ENCODE data around the gene MAPRE2.

MAPRE2 gene

GRCh38 chr18:35136248-35136647, 95.0 kb downstream of the MAPRE2 start:
- in situ Hi-C loops (cut with MboI; ENCODE audit: low sequenced_read_pairs, unreplicated experiment), result no loop called here
- TF ChIP-seq, protein P1, sequence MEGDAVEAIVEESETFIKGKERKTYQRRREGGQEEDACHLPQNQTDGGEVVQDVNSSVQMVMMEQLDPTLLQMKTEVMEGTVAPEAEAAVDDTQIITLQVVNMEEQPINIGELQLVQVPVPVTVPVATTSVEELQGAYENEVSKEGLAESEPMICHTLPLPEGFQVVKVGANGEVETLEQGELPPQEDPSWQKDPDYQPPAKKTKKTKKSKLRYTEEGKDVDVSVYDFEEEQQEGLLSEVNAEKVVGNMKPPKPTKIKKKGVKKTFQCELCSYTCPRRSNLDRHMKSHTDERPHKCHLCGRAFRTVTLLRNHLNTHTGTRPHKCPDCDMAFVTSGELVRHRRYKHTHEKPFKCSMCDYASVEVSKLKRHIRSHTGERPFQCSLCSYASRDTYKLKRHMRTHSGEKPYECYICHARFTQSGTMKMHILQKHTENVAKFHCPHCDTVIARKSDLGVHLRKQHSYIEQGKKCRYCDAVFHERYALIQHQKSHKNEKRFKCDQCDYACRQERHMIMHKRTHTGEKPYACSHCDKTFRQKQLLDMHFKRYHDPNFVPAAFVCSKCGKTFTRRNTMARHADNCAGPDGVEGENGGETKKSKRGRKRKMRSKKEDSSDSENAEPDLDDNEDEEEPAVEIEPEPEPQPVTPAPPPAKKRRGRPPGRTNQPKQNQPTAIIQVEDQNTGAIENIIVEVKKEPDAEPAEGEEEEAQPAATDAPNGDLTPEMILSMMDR (IDR thresholded peaks at IDR 0.05; ENCODE audit: borderline replicate concordance, control extremely low read depth, extremely low read depth, insufficient read depth, missing control alignments), result no peak
- no peak for DNase-seq (ENCODE audit: low spot score)

DNA sequence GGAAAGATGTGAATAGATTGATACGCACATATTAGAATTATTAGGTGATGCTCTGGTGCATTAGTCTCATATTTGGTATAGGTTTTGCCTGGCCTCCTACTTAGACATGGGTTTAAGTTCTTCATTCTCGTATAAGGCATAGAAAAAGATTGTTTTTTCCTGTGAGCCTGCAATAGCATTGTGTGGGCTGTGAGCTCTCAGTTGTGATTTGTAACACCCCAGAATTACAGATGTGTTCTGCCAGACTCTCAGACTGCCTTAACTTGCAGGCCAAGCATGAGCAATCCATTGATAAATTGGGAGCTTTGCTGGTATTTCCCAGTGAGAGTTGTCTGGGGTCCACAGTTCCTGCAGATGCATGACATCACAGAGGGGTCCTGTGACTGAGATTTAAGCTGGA, 95.7 kb downstream of the MAPRE2 start:
- DNase-seq (ENCODE audit: low spot score), result no peak
- in situ Hi-C loops (cut with MboI; ENCODE audit: low sequenced_read_pairs, unreplicated experiment), result no loop called here

GRCh38 chr18:35137632-35138031, 96.4 kb downstream of the MAPRE2 start:
- DNase-seq (ENCODE audit: low spot score), result no peak
- TF ChIP-seq, protein P1 (IDR thresholded peaks at IDR 0.05; ENCODE audit: borderline replicate concordance, control extremely low read depth, extremely low read depth, insufficient read depth, missing control alignments), result no peak
- in situ Hi-C loops (cut with MboI; ENCODE audit: low sequenced_read_pairs, unreplicated experiment), result no loop called here

More for the DNA sequence above, 95.7 kb downstream of the MAPRE2 start:
- TF ChIP-seq, protein P1 (IDR thresholded peaks at IDR 0.05; ENCODE audit: borderline replicate concordance, control extremely low read depth, extremely low read depth, insufficient read depth, missing control alignments), result no peak

DNA sequence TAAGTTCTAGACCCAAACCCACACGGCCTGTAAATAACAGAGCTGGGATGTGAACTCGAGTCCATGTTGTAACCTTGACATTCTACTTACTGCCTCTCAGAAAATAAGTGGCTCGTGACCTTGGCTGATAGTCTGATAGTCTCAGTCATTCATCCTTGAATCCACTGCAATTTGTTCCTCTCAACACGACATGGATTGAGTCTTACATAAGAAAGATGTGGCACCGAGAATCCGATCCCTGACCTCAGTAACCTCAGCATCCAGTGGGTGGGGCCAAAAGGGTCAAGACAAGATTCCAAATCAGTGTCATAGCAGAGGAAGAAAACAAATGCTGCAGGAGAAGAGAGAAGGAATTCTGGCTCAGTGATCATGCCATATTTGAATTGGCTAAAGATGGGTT, 97.6 kb downstream of the MAPRE2 start:
- TF ChIP-seq, protein P1 (IDR thresholded peaks at IDR 0.05; ENCODE audit: borderline replicate concordance, control extremely low read depth, extremely low read depth, insufficient read depth, missing control alignments), result no peak
- DNase-seq (ENCODE audit: low spot score), result no peak
- in situ Hi-C loops (cut with MboI; ENCODE audit: low sequenced_read_pairs, unreplicated experiment), result no loop called here

GRCh38 chr18:35139517-35139916, 98.3 kb downstream of the MAPRE2 start:
- DNase-seq (ENCODE audit: low spot score), result no peak
- TF ChIP-seq, protein P1 (IDR thresholded peaks at IDR 0.05; ENCODE audit: borderline replicate concordance, control extremely low read depth, extremely low read depth, insufficient read depth, missing control alignments), result no peak
- in situ Hi-C loops (cut with MboI; ENCODE audit: low sequenced_read_pairs, unreplicated experiment), result no loop called here

DNA sequence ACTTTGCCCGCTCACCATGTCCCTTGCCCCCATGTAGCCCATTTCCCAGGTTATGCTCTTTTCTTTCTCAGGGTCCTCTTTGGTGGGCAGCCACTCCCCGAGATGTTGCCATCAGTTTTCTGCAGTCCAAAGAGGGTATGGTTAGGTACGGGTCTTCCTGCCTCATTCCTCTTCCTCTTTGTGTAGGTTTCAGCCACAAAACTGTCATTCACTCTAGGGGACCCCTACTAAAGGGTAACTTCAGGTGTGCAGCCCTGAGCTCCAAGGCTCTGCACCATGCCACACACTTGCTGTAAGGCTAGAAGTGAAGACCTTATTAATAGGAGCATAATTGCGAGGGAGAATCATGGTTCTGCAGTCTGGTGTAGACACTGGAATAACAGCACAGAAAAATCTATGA, 99.9 kb downstream of the MAPRE2 start:
- no peak for DNase-seq (ENCODE audit: low spot score)
- TF ChIP-seq, protein P1 (IDR thresholded peaks at IDR 0.05; ENCODE audit: borderline replicate concordance, control extremely low read depth, extremely low read depth, insufficient read depth, missing control alignments), result no peak
- in situ Hi-C loops (cut with MboI; ENCODE audit: low sequenced_read_pairs, unreplicated experiment), result loop anchor here (10.0 kb wide), 1 partner anchor 136 kb away; no protein-coding TSS in a partner anchor
